Measurements from ENCODE around the gene IFFO2.

IFFO2 gene

DNA sequence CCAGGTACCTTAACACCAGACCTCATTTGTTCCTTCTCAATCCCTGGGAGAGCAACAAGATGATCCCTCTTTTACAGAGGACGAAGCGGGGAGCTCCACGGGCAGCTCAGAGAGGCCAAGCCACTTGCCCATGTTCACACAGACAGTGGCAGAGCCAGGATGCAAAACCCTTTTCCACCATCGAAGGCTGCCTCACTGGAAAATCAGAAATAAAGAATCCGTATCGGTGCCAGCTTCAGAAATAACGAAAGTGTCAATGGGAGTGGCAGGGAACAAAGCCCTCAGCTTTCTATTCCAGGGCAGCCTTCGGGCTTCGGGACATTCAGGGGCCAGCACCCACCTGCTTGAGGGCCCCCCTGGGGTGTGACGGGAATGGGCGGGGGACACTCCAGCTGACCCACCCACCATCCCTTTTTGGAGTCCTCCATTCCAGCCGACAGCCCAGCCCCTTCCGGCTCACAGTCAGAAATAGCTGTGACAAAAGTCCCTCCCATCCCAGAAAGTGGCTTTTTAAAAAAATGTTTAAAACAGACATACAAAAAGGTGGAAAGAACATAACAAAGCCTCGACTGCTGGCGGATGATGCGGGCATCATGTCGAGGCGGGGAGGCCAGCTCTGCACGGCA, 6.0 kb downstream of the IFFO2 start:
- no peaks in the 10 kb centered on the region for H3K9me3 Mint-ChIP-seq
- peak; percentile 43 for DNase-seq (ENCODE audit: low spot score)
- H3K27ac Mint-ChIP-seq: peak overlapping the region; percentile 97

DNA sequence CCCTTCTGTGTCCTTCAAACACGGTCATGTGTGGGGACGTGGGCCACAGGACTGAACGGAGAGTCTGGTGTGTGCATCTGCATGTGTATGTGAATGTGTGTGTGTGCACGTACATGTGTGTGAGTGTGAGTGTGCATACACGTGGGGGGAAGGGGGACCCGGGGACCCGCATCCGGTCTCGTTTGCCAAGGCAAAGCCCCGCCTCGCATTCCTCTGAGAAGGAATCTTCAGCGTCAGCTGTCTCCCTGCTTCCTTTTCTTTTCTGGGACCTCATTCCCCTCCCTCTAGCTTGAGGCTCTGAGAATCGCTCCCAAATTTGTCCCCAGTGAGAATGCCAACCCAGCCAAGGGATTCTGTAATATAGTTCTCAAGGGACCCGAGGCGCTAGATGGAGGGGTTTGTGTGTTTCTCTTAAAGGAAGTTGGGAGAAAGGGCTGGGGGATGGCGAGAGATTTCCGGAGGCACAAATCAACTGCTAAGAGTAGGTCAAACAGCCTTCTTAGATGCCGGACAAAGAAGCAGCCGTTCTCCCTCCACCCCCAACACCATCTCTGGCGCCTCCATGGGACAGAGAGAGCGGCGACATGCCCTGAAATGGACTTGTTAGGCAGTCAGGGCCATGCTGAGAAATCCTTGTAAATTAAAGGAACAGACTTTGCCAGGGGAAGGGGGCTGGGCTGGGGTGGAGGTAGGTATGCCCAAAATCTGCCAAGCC, 6.6 kb downstream of the IFFO2 start:
- H3K9me3 Mint-ChIP-seq: no peaks in the 10 kb centered on the region
- H3K36me3 Mint-ChIP-seq (ENCODE audit: low read depth): peaks cover 17% of the 10 kb centered on the region
- no peak for DNase-seq (ENCODE audit: low spot score)
- peak overlapping the region; percentile 78 for H3K4me3 Mint-ChIP-seq
- H3K27ac Mint-ChIP-seq: peak overlapping the region; percentile 97
- H3K27me3 Mint-ChIP-seq (ENCODE audit: low read depth): no peaks in the 10 kb centered on the region
- peaks cover 91% of the 10 kb centered on the region for H3K4me1 Mint-ChIP-seq (ENCODE audit: low read depth)

More for the DNA sequence above, 6.0 kb downstream of the IFFO2 start:
- Mint-ChIP-seq H3K36me3 (ENCODE audit: low read depth) (peaks cover 20% of the 10 kb centered on the region), H3K4me1 (ENCODE audit: low read depth) (peaks cover 88% of the 10 kb centered on the region), H3K4me3 (peak overlapping the region; percentile 78), H3K27me3 (ENCODE audit: low read depth) (no peaks in the 10 kb centered on the region)

- H3K9me3 Mint-ChIP-seq: no peaks in the 10 kb centered on the region
- DNase-seq (ENCODE audit: low spot score): no peak
- H3K4me1 Mint-ChIP-seq (ENCODE audit: low read depth): peaks cover 87% of the 10 kb centered on the region
- no peaks in the 10 kb centered on the region for H3K27me3 Mint-ChIP-seq (ENCODE audit: low read depth)
- peak overlapping the region; percentile 78 for H3K4me3 Mint-ChIP-seq
- peak overlapping the region; percentile 97 for H3K27ac Mint-ChIP-seq
- peaks cover 14% of the 10 kb centered on the region for H3K36me3 Mint-ChIP-seq (ENCODE audit: low read depth)
Observed at GRCh38 chr1:18948913-18949685, 7.4 kb downstream of the IFFO2 start.

DNA sequence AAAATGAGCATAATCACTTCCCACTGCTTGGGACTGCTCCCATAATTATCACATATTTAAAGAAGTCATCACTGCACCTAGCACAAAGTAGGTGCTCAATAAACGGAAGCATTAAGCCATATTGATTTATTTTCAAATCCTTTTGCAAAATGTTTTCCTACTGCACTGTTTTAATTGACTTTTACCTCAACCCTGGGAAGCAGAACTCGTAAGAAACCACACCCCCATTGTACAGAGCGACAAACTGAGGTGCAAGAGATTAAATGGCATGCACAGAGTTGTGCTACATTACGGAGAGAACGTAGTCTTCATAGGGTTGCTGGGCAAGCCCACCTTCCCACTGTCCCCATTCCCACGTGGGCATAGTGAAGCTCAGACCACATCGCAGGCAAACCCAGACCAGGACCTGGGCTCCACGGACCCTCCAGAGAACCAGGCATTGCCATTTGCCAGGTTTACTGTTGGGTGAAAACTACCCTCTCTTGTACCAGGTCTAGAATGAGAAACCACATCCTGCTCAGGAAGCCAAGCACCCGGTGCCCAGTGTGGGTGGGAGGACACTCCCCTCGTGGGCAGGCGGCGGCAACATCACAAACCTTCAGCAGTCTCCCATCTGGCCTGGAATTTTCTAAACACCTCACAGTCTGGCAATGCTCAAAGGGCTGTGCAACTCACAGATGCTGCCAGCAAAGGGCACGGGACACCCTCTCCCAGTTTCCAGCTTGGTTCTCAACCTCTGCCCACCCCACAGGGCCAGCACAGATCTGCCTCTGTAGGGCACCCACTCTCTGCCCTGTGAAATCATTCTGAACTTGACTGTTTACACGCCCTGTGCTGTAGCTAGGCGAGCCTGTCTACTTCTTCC, 8.2 kb downstream of the IFFO2 start:
- Mint-ChIP-seq H3K9me3 (no peaks in the 10 kb centered on the region), H3K4me1 (ENCODE audit: low read depth) (peaks cover 81% of the 10 kb centered on the region), H3K27me3 (ENCODE audit: low read depth) (no peaks in the 10 kb centered on the region), H3K36me3 (ENCODE audit: low read depth) (peaks cover 14% of the 10 kb centered on the region), H3K4me3 (peak overlapping the region; percentile 78), H3K27ac (peak overlapping the region; percentile 82)
- DNase-seq (ENCODE audit: low spot score): peak; percentile 65

DNA sequence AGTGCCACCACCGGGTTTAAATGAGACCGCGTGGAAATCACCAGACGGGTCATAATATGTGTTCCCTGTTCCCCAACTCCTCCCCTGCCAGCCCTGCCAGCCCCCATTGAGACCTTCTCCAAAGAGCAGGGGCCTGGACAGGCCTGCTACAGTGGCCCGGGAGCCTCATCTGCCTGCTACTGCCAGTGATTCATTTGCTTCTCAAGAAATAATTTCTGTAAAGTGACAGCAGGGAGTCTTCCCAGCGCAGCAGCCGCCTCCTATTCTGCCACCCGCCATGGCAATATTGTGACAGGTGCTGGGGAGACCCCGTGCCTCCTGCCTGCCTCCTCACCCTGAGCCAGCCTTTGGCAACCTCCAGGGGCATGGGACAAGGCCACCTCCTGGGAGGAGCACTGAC, 8.9 kb downstream of the IFFO2 start:
- DNase-seq (ENCODE audit: low spot score): no peak
- Mint-ChIP-seq H3K9me3 (no peaks in the 10 kb centered on the region), H3K4me3 (peak overlapping the region; percentile 78), H3K27ac (peak overlapping the region; percentile 82), H3K27me3 (ENCODE audit: low read depth) (no peaks in the 10 kb centered on the region), H3K36me3 (ENCODE audit: low read depth) (peaks cover 11% of the 10 kb centered on the region), H3K4me1 (ENCODE audit: low read depth) (peaks cover 75% of the 10 kb centered on the region)

- no peaks in the 10 kb centered on the region for H3K27me3 Mint-ChIP-seq (ENCODE audit: low read depth)
- peaks cover 67% of the 10 kb centered on the region for H3K4me1 Mint-ChIP-seq (ENCODE audit: low read depth)
- H3K27ac Mint-ChIP-seq: peak overlapping the region; percentile 32
- H3K36me3 Mint-ChIP-seq (ENCODE audit: low read depth): peaks cover 6% of the 10 kb centered on the region
- H3K9me3 Mint-ChIP-seq: no peaks in the 10 kb centered on the region
- no peak overlapping the region for H3K4me3 Mint-ChIP-seq
- no peak for DNase-seq (ENCODE audit: low spot score)
Observed at GRCh38 chr1:18946550-18947381, 9.7 kb downstream of the IFFO2 start.

GRCh38 chr1:18945401-18945849, 11.1 kb downstream of the IFFO2 start:
- H3K9me3 Mint-ChIP-seq: no peaks in the 10 kb centered on the region
- no peak for DNase-seq (ENCODE audit: low spot score)
- peak overlapping the region; percentile 42 for H3K27ac Mint-ChIP-seq
- peaks cover 53% of the 10 kb centered on the region for H3K4me1 Mint-ChIP-seq (ENCODE audit: low read depth)
- no peak overlapping the region for H3K4me3 Mint-ChIP-seq
- H3K27me3 Mint-ChIP-seq (ENCODE audit: low read depth): no peaks in the 10 kb centered on the region
- H3K36me3 Mint-ChIP-seq (ENCODE audit: low read depth): peaks cover 5% of the 10 kb centered on the region

- Mint-ChIP-seq H3K4me3 (no peak overlapping the region), H3K36me3 (ENCODE audit: low read depth) (peaks cover 5% of the 10 kb centered on the region), H3K27me3 (ENCODE audit: low read depth) (no peaks in the 10 kb centered on the region), H3K27ac (peak overlapping the region; percentile 79), H3K4me1 (ENCODE audit: low read depth) (peaks cover 49% of the 10 kb centered on the region), H3K9me3 (no peaks in the 10 kb centered on the region)
- no peak for DNase-seq (ENCODE audit: low spot score)
Observed at GRCh38 chr1:18944810-18945209, 11.7 kb downstream of the IFFO2 start.

DNA sequence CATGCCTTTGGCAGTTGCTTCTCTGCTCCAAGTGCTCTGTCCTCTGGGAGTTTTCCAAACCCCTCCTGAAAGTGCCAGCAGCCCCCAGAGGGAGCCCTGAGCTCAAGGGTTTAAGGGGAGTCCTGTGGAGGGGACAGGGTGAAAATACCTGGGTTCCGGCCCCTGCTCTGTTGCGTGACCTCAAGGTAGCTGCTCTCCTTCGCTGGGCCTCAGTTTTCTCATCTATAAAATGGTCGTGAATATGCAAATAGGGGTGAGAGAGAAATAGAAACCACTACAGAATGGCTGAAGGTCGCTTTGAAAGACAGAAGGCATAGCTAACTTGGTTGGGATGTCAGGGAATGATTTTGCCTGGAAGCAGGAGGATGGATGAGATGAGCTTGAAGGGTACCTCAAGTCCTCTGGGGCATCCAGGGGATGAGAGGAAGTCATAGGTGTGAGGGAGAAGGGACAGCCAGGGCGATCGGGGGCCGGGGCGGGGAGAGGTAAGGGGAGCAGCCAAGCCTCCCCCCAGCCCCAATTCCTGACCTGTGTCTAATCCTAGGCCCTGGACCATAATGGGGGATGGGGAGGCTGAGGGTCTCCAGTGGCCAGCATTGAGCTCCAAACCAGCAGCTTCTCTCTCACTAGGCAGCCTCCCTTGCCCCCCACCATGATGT, 12.4 kb downstream of the IFFO2 start:
- H3K36me3 Mint-ChIP-seq (ENCODE audit: low read depth): peaks cover 2% of the 10 kb centered on the region
- no peak overlapping the region for H3K27ac Mint-ChIP-seq
- DNase-seq (ENCODE audit: low spot score): no peak

DNA sequence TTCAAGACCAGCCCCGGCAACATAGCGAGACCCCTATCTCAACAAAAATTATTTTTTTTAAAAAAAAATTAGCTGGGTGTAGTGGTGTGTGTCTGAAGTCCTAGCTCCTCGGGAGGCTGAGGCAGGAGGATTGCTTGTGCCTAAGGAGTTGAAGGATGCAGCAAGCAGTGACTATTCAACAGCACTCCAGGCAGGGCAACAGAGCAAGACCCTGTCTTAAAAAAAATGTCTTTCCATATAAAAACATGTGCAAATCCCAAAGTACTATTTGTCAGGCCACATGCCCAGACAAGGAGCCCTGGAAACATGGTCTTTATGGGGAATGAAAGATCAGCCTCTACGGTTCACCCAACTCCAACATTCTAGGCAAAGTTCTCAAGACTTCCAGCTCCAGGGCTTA, 13.3 kb downstream of the IFFO2 start:
- Mint-ChIP-seq H3K4me3 (no peak overlapping the region), H3K9me3 (no peaks in the 10 kb centered on the region), H3K36me3 (ENCODE audit: low read depth) (peaks cover 2% of the 10 kb centered on the region), H3K27me3 (ENCODE audit: low read depth) (no peaks in the 10 kb centered on the region), H3K4me1 (ENCODE audit: low read depth) (peaks cover 36% of the 10 kb centered on the region), H3K27ac (no peak overlapping the region)
- DNase-seq (ENCODE audit: low spot score): no peak

More for the DNA sequence above, 12.4 kb downstream of the IFFO2 start:
- no peak overlapping the region for H3K4me3 Mint-ChIP-seq
- H3K9me3 Mint-ChIP-seq: no peaks in the 10 kb centered on the region
- peaks cover 44% of the 10 kb centered on the region for H3K4me1 Mint-ChIP-seq (ENCODE audit: low read depth)
- no peaks in the 10 kb centered on the region for H3K27me3 Mint-ChIP-seq (ENCODE audit: low read depth)

DNA sequence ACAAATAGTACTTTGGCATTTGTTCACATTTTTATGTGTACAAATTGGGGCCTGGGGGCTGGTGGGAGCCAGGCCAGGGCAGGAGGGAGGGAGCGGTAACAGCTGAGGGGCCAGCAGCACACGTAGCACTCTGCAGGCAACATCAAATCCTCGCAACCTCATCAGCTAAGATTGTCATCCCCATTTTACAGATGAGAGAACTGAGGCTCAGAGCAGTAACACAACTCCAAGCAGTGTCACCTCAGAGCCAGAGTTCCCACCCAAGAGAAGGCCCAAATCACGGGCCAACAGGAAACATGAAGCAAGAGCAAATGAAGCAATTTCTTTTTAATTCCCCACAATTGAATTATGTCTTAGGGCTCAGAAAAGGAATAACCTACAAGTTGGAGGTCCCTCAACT, 14.1 kb downstream of the IFFO2 start:
- Mint-ChIP-seq H3K4me3 (no peak overlapping the region), H3K4me1 (ENCODE audit: low read depth) (peaks cover 27% of the 10 kb centered on the region), H3K36me3 (ENCODE audit: low read depth) (peaks cover 2% of the 10 kb centered on the region), H3K27ac (no peak overlapping the region), H3K27me3 (ENCODE audit: low read depth) (no peaks in the 10 kb centered on the region), H3K9me3 (no peaks in the 10 kb centered on the region)
- DNase-seq (ENCODE audit: low spot score): no peak

- H3K9me3 Mint-ChIP-seq: no peaks in the 10 kb centered on the region
- H3K4me1 Mint-ChIP-seq (ENCODE audit: low read depth): peaks cover 22% of the 10 kb centered on the region
- no peak overlapping the region for H3K27ac Mint-ChIP-seq
- H3K27me3 Mint-ChIP-seq (ENCODE audit: low read depth): no peaks in the 10 kb centered on the region
- peaks cover 2% of the 10 kb centered on the region for H3K36me3 Mint-ChIP-seq (ENCODE audit: low read depth)
- DNase-seq (ENCODE audit: low spot score): no peak
- H3K4me3 Mint-ChIP-seq: no peak overlapping the region
Observed at GRCh38 chr1:18941221-18942141, 15.0 kb downstream of the IFFO2 start.

All from T-helper 2 cell treated with Interferon-gamma antibody and Interleukin-4, amounts not matched to agents 5 μg/mL and 100 μg/mL, for 36 hours (primary cell).